Tibial nerve (tissue), 4 donors: ENCODE measurements around the gene LEPROT.

Source experiments
- CTCF ChIP-seq, 5 experiments: fragments of 200-600 bp in 3 of 5; fragments of 450-650 bp in 2 of 5; sonication (generic) in 3 of 5; IDR thresholded peaks; one replicate each; pipeline ENCODE4 v1.5.1; 2016 to 2019; ENCODE audit warnings: antibody characterized with exemption in 5 of 5, mild to moderate bottlenecking in 3 of 5, moderate library complexity in 2 of 5
- EP300 ChIP-seq, 2 donors: sonication (generic); formaldehyde crosslinking; IDR thresholded peaks; one replicate each; pipeline ENCODE4 v1.6.1; 2017; ENCODE audit warnings: antibody characterized with exemption in 2 of 2, mild to moderate bottlenecking in 1 of 2
- POLR2A ChIP-seq, 2 donors: fragments of 450-650 bp; IDR thresholded peaks; one replicate each; pipeline ENCODE4 v1.6.1; 2017; ENCODE audit warnings: antibody characterized with exemption in 2 of 2, mild to moderate bottlenecking in 2 of 2, moderate library complexity in 2 of 2

- TF ChIP-seq CTCF (IDR thresholded peaks at IDR 0.05), result no peak
- TF ChIP-seq POLR2A (IDR thresholded peaks at IDR 0.05), result no peak
- TF ChIP-seq EP300 (IDR thresholded peaks at IDR 0.05), result no peak
These were observed 21.0 kb downstream of the LEPROT start for GRCh38 chr1:65441464-65441863.
